ENCODE data around the gene R3HDM4.

R3HDM4 gene

GRCh38 chr19:929203-929890, 16.3 kb upstream of the R3HDM4 start:
- DNase-seq = no peak

GRCh38 chr19:928471-929202, 15.6 kb upstream of the R3HDM4 start:
- no peak for DNase-seq

GRCh38 chr19:927780-928401, 14.9 kb upstream of the R3HDM4 start:
- DNase-seq = no peak

- DNase-seq = no peak
Observed at GRCh38 chr19:927351-927779, 14.3 kb upstream of the R3HDM4 start.

- DNase-seq = peak; percentile 81
Observed at GRCh38 chr19:926589-927350, 13.8 kb upstream of the R3HDM4 start.

GRCh38 chr19:926323-926588, 13.2 kb upstream of the R3HDM4 start:
- DNase-seq = no peak

- DNase-seq = peak; percentile 91
Observed at GRCh38 chr19:925526-926322, 12.7 kb upstream of the R3HDM4 start, which contains the start of gene ARID3A. Gene ARID3A (plus strand): TSS chr19:926035. CDS start chr19:929529, 3,494 bp downstream.

GRCh38 chr19:925087-925525, 12.1 kb upstream of the R3HDM4 start:
- peak; percentile 81 for DNase-seq

- DNase-seq = peak; percentile 84
Observed at GRCh38 chr19:924553-925086, 11.6 kb upstream of the R3HDM4 start.

GRCh38 chr19:920051-920864, 7.2 kb upstream of the R3HDM4 start:
- DNase-seq = peak; percentile 92

- peak; percentile 85 for DNase-seq
Observed at GRCh38 chr19:919199-920050, 6.4 kb upstream of the R3HDM4 start.

GRCh38 chr19:918481-919198, 5.6 kb upstream of the R3HDM4 start:
- peak; percentile 94 for DNase-seq

- no peak for DNase-seq
Observed at GRCh38 chr19:918152-918437, 5.1 kb upstream of the R3HDM4 start.

GRCh38 chr19:917323-918151, 4.5 kb upstream of the R3HDM4 start, which contains the start of gene KISS1R:
Gene KISS1R (plus strand): TSS chr19:917333. CDS start chr19:917503, 170 bp downstream.
- peak; percentile 89 for DNase-seq

- peak; percentile 81 for DNase-seq
Observed at GRCh38 chr19:916645-917322, 3.8 kb upstream of the R3HDM4 start.

- DNase-seq = no peak
Observed at GRCh38 chr19:912181-913079, 589 bp downstream of the R3HDM4 start.

Data from RPMI8226 (cell line).